RKO (cell line): ENCODE data around the gene TTC39A.
A peak's percentile ranks its signal among the peaks of the same experiment; 100 is the strongest.

Experiments
- DNase-seq: peaks from one replicate; pipeline ENCODE4 v3.0.0-alpha.2; 2016; ENCODE audit warnings: low spot score

Gene TTC39A

DNA sequence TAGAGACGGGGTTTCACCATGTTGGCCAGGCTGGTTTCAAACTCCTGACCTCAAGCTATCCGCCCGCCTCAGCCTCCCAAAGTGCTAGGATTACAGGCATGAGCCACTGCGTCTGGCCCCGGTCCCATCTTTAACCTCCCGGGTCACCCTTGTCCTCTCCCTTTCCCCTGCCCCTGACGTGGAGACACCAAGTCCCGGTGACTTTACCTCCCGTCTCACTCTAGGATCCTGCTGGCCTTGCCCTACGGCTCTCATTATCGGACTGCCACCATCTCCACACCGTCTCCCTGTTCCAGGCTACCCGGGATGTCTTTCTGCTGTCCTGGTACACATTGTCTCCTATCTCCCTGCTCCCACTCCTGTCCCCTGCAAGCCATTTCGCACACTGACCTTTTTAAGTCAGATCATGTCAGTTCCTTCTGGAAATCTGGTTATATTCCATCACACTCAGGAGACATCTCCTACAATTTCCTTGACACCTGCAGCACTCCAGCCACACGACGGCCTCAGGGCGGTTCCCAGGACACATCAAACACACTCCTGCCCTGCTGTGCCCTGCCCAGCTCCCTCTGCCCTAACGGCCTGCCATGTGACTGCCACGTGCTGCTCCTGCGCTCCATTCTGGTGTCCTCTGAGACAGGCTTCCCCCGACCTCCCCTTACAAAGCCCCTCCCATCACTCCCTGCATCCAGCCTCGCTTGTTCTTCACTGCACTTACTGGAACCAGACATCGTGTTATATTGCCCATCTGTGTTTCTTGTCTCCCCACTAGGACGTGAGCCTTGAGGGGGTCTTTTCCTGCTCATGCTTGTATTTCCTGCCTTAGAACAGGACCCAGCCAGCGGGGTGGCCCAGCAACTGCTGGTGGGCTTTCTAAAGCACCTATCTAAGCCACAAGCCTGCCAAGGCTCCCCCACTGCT lies 32.7 kb downstream of the TTC39A start:
- DNase-seq, result no peak

DNA sequence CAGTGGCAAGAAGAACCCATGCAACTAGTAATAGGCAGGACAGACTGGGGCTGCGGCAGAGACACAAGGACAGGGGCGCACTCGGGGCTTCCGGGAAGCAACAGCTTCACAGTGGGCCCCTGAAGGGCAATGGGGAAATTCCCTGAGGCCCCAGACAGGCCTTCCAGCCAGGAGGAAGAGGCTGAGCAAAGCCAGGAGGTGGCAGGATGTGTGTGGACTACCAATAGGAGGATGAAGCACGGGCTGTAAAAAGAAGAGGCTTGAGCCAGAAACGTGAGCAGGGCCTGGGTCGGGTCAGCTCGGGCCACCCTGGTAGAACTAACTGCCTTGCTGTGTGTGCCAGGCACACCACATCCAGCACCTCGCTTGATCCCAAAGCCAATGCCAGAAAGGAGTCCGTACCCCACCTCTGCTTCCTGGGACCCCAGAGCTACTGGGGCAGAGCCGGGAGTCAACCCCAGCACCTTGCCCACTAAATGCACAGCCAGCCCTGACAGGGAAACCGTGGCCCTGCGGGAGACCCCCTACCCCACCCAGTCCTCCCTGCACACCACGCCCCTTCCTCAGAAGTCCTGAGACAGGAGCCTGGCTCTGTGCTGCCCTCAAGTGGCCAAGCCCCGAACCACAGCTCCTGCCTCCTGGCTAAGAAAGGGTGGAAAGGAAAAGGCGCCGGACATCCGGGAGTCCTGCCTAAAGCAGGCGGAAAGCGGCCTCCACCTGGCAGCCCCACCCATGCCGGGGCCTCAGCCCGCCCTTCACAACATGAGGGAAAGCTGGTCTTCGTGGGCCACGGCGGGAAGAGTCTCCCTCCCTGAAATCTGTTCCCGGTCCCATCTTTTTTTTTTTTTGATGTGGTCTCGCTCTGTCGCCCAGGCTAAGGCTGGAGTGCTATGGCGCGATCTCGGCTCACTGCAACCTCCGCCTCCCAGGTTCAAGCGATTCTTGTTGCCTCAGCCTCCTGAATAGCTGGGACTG lies 33.7 kb downstream of the TTC39A start:
- peak; percentile 73 for DNase-seq

DNA sequence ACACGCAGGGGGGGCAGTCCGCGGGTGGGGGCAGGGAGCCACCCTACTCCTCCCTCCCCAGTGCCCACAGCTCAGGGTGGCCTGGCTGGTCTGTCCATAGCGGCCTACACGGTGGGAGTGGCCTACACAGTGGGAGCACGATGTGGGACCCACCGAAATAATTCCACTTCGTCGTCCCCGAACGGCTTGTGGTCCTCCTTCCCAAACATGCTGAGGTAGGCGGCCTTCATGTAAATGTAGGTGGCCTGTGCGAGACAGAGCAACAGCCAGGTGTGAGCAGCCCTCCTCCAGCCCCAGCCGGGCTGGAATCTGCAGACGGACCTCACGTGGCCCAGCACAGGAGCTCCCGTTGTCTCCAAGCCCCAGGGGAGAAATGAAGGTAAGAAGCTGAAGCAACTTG lies 34.4 kb downstream of the TTC39A start:
- no peak for DNase-seq

GRCh38 chr1:51294566-51295184 lies 35.7 kb downstream of the TTC39A start:
- no peak for DNase-seq

GRCh38 chr1:51293898-51294515 lies 36.4 kb downstream of the TTC39A start:
- no peak for DNase-seq

DNA sequence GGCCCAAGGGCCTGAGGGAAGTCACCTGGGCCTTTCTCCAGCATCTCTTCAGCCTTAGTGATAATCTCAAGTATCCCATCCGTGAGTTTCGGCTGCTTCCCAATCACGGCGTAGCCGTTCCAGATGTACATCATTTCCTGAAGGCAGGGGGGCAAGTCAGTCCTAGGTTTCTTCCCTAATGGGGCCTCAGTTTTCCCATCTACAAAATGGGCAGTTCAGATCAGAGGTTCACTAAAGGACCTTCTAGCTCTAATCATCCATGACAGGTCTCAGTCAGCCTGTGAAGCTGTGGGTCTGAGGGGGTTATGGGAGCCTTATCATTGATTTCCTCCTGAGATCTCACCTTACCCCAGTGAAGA lies 39.9 kb downstream of the TTC39A start:
- no peak for DNase-seq

GRCh38 chr1:51289676-51290488 lies 40.5 kb downstream of the TTC39A start:
- no peak for DNase-seq

DNA sequence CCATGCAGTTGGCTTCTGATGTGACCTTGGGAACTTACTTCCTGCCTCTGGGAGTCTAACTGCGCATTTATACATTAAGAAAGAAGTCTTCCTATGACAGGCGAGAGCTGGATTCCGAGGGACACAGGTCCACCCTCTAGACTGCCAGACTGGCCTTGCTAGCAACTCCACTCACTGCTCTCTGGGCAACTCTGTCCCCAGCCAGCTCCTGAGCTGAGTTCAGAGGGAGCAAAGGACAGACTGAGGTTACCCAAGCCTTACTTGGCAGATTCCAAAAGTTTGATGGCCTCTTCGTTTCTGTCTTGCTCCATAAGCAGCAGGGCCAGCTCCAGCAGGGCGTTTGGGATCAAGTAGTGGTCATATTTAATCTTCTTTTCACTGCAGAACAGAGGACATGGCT lies 41.8 kb downstream of the TTC39A start:
- no peak for DNase-seq

- DNase-seq, result no peak
These were observed 42.4 kb downstream of the TTC39A start for GRCh38 chr1:51287966-51288365.

- no peak for DNase-seq
These were observed 45.3 kb downstream of the TTC39A start for GRCh38 chr1:51285055-51285454.

DNA sequence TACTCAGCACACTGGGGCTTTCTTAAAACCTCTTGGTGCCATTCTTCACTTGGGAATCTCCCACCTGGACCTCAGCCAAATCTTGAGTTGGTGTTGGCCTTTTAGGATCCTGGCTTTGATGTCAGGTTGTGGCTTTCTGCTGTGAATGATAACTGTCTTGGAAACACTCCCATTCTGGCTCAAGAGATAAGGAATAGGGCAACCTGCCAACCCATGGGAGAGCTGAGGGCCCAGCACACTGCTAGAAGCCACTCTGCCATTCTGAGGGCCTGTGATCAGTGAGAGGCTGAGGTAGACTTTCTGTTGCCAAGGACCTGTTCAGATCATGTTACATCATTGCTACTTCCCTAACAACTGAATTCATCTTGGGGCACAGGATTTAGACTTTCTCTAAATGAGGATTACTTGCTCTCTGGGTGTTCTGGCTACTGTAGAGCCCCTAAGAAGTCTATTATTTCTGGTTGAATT lies 45.8 kb downstream of the TTC39A start:
- no peak for DNase-seq

GRCh38 chr1:51283979-51284378 lies 46.4 kb downstream of the TTC39A start:
- DNase-seq, result no peak

DNA sequence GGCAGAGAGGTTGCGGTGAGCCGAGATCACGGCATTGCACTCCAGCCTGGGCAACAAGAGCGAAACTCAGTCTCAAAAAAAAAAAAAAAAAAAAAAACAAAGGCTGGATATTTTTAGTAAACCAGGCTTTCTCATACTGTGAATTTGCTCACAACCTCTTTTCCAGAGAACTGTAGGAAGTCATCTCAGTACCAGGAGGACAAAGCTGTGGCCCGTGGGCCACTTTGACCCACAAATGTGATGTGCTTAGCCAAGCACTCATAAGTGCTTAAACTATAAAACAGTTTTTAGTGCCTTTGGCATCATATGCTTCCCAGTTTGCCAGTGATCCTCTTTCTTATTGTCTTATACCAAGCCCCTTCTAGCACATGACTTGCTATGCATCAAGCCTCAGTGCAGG lies 47.8 kb downstream of the TTC39A start:
- DNase-seq, result no peak

DNA sequence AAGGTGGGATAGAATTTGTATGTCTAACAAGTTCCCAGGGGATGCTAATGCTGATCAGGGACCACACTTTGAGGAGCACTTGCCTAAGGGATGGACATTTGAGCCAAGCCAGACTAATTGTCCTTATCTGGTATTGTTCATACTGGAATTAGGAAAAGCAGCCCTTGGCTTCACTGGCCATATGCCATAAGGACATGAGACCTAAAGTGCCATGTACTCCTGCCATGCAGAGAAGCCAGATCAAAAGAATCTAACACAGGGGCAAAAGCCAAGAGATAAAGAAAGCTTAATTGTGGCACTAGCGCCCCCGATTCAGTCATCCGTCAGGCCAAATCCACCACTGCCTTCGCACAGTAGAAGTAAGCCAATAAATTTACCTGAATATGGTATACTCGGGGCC lies 48.6 kb downstream of the TTC39A start:
- no peak for DNase-seq

DNA sequence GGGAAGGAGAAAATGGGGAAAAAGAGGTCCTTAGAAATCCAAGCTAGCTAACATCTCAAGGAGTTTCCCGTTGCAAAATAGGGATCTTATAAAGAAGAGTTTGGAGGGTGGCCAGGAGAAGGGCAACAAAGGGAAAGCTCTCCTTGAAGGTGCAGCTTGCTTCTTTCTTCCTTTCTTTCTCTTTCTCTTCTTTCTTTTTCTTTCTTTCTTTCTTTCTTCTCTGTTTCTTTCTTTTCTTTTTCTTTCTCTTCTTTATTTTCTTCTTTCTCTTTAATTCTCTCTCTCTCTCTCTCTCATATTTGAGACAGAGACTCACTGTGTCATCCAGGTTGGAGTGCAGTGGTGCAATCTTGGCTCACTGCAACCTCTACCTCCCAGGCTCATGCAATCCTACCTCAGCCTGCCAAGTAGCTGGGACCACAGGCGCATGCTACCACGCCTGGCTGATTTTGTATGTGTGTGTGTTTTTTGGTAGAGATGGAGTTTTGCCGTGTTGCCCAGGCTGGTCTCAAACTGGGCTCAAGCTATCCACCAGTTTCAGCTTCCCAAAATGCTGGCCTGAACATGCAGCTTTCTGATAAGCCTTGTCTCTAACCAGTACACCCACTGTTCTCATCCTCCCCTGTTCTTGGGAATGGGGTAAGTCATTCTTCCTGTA lies 49.9 kb downstream of the TTC39A start:
- DNase-seq, result no peak

DNA sequence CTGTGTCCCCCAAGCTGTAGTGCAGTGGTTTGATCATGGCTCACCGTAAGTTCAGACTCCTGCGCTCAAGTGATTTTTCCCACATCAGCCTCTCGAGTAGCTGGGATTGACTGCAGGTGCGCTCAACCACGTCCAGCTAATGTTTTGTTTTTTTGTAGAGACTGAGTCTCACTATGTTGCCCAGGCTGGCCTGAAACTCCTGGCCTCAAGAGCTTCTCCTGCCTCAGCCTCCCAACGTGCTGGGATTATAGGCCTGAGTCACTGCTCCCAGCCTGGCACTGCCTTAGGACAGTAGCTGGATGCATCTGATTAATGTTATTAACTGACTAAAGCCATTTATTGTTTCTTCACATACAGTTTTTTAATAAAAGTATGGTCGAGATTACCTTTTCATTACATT lies 54.1 kb downstream of the TTC39A start:
- DNase-seq, result no peak

DNA sequence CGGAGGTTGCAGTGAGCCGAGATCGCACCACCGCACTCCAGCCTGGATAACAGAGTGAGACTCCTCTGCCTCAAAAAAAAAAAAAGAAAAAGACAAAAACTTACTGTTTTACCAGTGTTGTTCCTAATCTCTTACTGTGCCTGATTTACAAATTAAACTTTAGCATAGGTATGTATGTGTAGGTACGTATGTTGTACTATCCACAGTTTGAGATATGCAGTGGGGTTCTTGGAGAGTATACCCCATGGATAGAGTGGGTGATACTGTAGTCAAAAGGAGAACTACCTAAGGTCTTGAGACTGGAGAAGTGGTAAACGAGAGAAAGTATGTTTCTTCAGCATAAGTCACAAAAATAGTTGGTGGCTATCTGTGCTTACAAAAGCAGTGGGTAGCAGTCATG lies 55.7 kb downstream of the TTC39A start:
- no peak for DNase-seq

DNA sequence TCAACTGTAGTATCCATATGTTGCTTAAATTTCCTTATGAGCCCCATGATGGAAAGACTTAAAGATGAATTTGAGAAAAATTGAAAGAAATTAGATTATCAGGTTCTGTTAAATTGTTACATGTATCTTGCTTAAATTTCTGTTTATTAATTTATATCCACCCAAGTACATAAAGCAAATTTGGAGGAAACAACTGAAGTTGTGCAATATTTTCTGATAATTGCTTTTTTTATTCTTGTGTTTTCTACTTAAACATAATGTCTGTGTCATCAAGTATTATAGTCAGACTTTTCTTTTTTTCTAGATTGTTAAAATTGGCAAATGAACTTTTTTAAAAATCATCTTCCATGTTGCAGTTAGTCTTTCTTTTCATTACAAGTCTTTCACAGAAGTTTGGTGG lies 57.4 kb downstream of the TTC39A start:
- no peak for DNase-seq

- no peak for DNase-seq
These were observed 59.6 kb downstream of the TTC39A start for GRCh38 chr1:51270751-51271150.

DNA sequence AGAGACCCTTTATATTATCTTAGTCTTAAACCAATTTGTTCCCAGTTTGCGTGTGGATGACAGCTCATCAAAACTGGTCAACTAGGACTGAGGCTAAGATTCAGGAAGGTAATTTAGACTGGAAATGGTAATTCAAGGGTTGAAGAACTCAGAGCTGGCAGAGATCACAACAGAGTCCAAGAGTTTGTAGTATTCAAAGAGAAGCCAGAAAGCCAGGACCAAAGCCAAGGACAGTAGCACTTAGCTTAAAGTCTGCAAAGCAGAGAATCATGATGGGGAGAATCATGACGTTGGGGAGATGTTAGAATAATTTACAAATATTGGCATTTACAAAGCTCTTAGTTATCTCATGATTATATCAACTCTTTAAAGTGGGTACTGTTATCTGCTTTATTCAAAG lies 61.7 kb downstream of the TTC39A start:
- no peak for DNase-seq

- DNase-seq, result no peak
These were observed 63.6 kb downstream of the TTC39A start for GRCh38 chr1:51266791-51267190.
